GM21528 (cell line): ENCODE data around the gene CD48.

Experiments used
- ATAC-seq: cut with Tn5 transposase; IDR thresholded peaks from one replicate; pipeline ENCODE4 v1.9.1; 2021; ENCODE audit warnings: mild to moderate bottlenecking, moderate library complexity; ENCODE audit not compliant: unreplicated experiment, low FRiP score

The CD48 gene

GRCh38 chr1:160711602-160712311 is at the start of gene CD48:
Gene CD48 (minus strand): TSS chr1:160711822. CDS start chr1:160711763, 59 bp downstream.
- ATAC-seq: no peak

- ATAC-seq: no peak
These were observed 49.4 kb upstream of the CD48 start for GRCh38 chr1:160761046-160761445.

DNA sequence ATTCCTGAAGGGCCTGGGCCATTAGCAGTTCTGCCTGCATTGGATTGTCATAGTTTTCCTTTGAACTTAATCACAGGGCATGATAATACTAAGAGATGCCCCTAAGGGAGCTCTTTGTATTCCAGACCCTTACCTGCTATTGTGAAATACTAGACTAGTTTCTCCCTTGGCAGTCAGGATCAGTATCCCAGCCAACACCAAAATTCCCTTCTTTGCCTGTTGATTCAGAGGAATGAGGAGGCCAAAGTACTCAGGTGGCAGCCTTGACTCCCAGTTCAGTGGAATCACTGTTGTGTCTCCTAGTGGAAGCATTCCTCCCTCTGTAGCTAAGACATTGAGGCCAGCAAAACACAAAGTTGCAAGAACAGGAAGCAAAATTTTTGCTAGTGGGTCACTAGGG is 48.1 kb upstream of the CD48 start:
- no peak for ATAC-seq

DNA sequence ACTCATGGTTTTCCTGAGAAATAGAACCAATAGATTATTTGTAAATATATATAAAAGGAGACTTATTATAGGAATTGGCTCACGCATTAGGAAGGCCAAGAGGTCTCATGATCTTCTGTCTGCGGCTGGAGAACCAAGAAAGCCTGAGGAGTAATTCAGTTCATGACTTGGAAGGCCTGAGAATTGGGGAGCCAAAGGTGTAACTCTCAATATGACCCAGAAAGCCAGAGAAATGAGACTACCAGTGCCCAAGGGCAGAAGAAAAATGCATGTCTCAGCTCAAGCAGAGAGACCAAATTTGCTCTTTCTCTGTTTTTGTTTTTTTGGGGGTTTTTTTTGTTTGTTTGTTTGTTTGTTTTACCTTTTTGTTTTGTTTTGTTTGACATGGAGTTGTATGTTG is 46.9 kb upstream of the CD48 start:
- ATAC-seq: no peak

DNA sequence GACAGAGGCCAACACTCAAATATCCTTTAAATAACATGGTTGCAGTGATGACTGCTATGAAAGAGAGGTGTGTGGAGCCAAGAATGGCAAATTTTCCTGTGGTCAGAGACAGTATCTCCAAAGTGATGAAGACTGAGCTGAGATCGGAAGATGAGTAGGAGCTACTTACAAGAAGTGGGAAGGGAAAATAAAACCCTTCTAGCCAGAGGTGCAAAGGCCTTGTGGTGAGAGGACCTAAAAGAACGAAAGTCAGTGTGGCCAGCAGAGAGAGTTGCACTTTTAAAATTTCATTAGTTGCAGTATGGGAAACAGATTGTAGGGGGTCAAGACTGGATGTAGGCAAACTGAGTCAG is 45.2 kb upstream of the CD48 start:
- ATAC-seq: no peak

DNA sequence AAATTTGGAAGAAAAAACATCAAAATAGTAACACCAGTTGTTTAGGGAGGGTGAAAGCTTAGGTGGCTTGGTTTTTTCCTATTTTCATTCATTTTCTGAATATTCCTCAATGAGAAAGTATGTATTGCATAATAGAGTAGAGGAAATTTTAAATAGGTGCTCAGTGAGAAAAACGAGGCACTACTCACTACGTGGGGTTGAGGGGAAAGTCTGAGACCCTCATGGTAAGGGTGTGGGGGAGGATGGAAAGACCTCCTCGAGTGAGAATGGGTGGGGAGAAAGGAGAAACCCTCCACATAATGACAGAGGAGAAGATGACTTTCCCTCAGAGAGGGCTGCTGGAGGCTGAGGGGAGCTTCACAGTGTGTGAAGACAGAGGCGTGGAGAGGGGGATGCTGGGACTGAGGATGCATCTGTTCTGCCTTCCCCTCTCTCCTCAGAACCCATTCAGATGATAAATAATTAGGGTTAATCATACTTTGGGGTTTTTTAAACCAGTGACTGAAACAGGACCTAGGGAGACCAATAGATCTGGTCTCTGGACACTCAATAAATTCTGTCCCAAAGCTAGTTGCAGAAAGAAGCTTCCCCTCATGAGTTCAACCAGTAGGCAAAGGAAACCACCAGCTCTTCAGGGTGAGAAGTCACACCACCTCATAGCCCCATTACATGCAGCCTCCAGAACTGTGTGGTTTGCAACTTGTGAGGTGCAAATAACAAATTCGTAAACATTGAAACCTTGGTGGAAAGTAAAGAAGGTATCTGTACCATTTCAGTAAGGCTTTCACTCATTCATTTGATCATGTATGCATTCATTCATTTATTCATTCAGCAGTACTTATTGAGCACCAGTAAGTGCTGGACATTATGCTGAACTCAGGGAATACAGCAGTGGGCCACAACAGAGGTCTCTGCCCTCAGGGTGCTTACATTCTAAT is 44.6 kb upstream of the CD48 start:
- no peak for ATAC-seq

GRCh38 chr1:160755461-160755860 is 43.8 kb upstream of the CD48 start:
- ATAC-seq: no peak

GRCh38 chr1:160753594-160753993 is 42.0 kb upstream of the CD48 start:
- no peak for ATAC-seq

GRCh38 chr1:160752924-160753323 is 41.3 kb upstream of the CD48 start:
- no peak for ATAC-seq

DNA sequence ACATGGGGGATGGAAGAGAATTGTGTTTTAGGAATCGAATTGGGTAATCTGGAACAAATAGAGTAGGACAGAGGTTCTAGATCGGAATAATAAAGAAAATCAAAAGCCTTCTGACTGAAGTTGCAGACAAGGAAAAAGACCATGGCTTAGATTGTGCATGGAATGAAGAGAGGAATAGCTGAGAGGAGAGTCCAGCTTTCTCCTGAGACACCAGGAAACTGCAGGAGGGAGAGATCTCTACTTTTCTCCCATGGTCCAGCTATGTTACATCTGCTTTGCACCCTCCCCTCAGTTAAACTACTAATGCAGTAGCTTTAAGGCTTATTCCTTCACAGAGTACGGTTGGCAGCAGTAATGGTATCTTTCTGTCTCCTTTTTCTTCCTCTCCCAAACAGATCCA is 40.8 kb upstream of the CD48 start:
- no peak for ATAC-seq

- no peak for ATAC-seq
These were observed 39.0 kb upstream of the CD48 start for GRCh38 chr1:160750608-160751007.

GRCh38 chr1:160748878-160749269 is 37.3 kb upstream of the CD48 start:
- ATAC-seq: no peak

DNA sequence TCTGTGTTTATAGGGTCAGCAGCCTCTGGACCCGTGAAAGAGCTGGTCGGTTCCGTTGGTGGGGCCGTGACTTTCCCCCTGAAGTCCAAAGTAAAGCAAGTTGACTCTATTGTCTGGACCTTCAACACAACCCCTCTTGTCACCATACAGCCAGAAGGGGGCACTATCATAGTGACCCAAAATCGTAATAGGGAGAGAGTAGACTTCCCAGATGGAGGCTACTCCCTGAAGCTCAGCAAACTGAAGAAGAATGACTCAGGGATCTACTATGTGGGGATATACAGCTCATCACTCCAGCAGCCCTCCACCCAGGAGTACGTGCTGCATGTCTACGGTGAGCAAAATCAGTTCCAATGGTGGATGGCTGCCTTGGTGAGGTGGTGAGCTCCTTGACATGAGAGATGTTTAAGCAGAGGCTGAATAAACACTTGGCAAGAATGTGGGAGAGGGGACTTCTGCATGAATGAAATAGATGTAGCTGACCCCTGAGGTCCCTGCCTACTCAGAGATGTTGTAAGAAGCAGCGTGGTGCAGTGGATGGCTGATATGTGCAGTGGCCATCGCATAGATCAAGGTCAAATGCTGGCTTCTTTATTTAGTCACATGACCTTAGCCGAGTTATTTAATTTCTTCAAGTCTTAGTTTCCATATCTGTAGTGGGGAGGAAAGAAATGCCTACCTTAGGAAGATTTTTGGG is 36.7 kb upstream of the CD48 start:
- ATAC-seq: no peak

GRCh38 chr1:160747717-160748116 is 36.1 kb upstream of the CD48 start:
- no peak for ATAC-seq

DNA sequence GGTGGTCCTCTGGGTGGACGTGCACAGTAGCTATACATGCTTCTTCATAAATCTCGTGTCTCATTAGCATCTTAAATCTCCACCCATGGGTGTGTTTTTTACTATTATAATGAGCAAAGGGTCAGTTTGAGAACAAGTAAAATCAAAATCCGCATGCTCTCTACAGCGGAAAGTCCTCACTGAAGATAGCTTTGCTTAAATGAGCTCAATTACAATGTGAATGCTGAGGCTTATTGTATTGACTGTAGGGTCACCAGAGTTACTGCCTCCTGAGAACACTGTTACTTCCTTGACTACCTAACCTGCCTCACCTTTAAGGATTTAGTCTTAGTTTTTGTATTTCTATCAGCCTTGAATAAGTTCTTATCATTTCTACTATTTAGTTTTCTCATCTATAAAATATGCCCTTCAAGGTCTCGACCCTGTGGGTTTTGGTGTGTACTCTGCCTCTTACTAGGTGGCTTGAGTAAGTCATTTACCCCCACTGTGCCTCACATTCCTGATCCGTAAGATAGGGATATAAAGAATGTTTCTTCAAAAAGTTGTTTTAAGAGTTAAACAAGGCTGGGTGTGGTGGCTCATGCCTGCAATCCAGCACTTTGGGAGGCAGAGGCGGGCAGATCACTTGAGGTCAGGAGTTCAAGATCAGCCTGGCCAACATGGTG is 35.3 kb upstream of the CD48 start:
- ATAC-seq: no peak

DNA sequence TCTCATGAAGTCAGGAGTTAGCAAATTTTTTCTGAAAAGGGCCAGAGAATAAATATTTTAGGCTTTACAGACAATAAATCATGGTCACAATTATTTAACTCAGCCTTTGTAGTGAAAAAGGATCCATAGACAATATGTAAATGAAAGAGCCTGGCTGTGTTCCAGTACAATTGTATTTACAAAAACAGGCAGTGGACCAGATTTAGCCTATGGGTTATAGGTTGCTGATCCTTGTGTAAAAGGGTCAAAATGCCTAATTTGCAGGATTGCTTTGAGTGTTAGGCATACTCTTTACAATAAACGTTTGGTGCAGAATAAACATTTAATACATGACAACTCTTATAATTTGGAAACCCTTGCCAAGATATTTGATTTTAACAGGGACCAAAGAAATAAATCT is 33.9 kb upstream of the CD48 start:
- ATAC-seq: no peak

DNA sequence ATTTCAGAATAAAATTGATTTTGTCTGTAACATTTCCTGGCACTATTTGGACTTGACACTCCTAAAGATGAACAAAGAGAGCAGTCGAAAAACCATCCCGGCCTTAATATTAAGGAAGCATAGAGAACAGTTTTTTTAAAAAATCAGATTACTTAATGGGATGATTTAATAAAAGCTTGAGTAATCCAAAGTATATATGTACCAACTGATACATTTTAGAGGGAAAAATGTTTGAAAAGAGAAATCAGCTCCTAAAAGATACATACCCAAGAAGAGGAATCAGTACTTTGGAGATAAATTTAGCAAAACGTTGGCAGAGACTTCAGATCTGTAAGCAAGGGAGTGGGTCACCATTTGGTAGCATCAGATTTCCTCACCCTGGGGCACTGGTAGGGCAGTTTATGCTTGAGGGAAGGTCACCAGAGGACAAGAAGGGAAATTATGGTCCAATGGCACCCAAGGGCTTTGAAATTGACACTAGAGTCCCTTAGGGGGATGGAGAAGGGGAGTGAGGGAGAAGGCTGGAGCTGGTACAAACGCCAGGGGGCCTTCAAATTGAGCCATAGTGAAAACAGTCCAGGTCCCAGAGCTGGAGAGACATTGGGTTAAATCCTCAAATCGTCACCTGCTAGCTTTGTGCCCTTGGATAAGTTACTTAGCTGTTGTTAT is 33.4 kb upstream of the CD48 start:
- no peak for ATAC-seq

- ATAC-seq: no peak
These were observed 32.7 kb upstream of the CD48 start for GRCh38 chr1:160744199-160744851.

DNA sequence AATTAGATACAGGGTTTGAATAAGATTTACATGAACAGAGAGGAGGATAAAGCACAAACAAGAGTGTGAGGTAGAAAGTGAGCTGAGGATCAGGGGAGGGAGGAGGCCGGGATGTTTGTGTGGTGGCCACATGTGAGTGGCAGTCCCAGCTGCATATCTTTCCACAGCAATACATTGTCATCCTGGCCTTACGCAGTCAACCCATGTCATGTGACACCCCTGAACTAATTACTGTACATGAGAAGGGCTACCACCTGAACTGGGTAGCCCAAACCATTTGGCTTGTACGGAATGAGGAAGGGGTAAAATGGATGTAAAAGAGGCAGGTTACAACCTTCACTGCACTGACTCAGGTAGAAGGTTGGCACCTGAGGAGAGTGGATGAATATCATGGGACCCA is 31.6 kb upstream of the CD48 start:
- ATAC-seq: no peak
